H1 (cell line): ENCODE results near the gene STX10. TPM values are rescaled to one million over a fixed set of nuclear protein-coding genes. Genes with fewer than 3 reads are reported as not detected.

Experiments
- CTCF ChIA-PET: fragments of 300-600 bp; sonication (Branson Sonifier 250); formaldehyde crosslinking; loops from one replicate; lab custom pipeline; 2021; ENCODE audit not compliant: partially characterized antibody; lab: Charles Lee
- POLR2A ChIA-PET: fragments of 300-600 bp; sonication (Branson Sonifier 250); formaldehyde crosslinking; loops from one replicate; lab custom pipeline; 2021; ENCODE audit warnings: inconsistent platforms; ENCODE audit not compliant: partially characterized antibody; lab: Charles Lee
- DNase-seq, 2 experiments: peaks; one replicate each; pipeline versions ENCODE4 v3.0.0 to v3.0.0-alpha.2; 2010 to 2022; ENCODE audit warnings: low spot score in 2 of 2, low read depth in 1 of 2, mixed read lengths in 1 of 2
- FAIRE-seq: peaks from 2 replicates; lab custom pipeline; 2011; peaks lifted over from hg19 to GRCh38; lab: Jason Lieb, UNC
- H2AFZ ChIP-seq: 2 replicates; pipeline ENCODE4 v1.8.1; 2012; ENCODE audit warnings: low read length, inconsistent platforms
- H2AK5ac ChIP-seq: 2 replicates; pipeline ENCODE4 v1.6.1; 2013; ENCODE audit warnings: low read depth, low read length
- H2BK120ac ChIP-seq: replicated peaks from 2 replicates; pipeline ENCODE3; 2013; ENCODE audit warnings: low read depth, low read length, inconsistent platforms
- H2BK12ac ChIP-seq: 2 replicates; pipeline ENCODE4 v1.6.1; 2013; ENCODE audit warnings: low read depth, low read length
- H2BK15ac ChIP-seq: 2 replicates; pipeline ENCODE4 v1.6.1; 2013; ENCODE audit warnings: low read length
- H2BK20ac ChIP-seq: 2 replicates; pipeline ENCODE4 v1.6.1; 2013; ENCODE audit warnings: low read length
- H2BK5ac ChIP-seq: 2 replicates; pipeline ENCODE4 v1.6.1; 2013; ENCODE audit warnings: low read depth, low read length
- H3K14ac ChIP-seq: 2 replicates; pipeline ENCODE4 v1.6.1; 2013; ENCODE audit warnings: inconsistent platforms; ENCODE audit not compliant: insufficient read length
- H3K18ac ChIP-seq: 2 replicates; pipeline ENCODE4 v1.6.1; 2013; ENCODE audit warnings: low read length; ENCODE audit errors: extremely low read depth
- H3K23ac ChIP-seq: 2 replicates; pipeline ENCODE4 v1.6.1; 2013; ENCODE audit warnings: inconsistent platforms; ENCODE audit not compliant: insufficient read length
- H3K23me2 ChIP-seq: 2 replicates; pipeline ENCODE4 v1.6.1; 2013; ENCODE audit warnings: low read depth, low read length
- H3K27ac ChIP-seq: 2 replicates; pipeline ENCODE4 v1.6.1; 2011; ENCODE audit warnings: low read depth, low read length, inconsistent platforms
- H3K27me3 ChIP-seq, 4 experiments: replicated peaks in 1 of 4; 1 replicate in 1 of 4; 2 replicates in 3 of 4; pipeline versions ENCODE4 v1.6.1 to v1.8.1; 2011 to 2013; ENCODE audit warnings: low read length in 3 of 4, mild to moderate bottlenecking in 3 of 4, inconsistent platforms in 2 of 4, mixed read lengths in 2 of 4, moderate library complexity in 1 of 4; ENCODE audit not compliant: control insufficient read depth in 3 of 4, insufficient read depth in 3 of 4; ENCODE audit errors: extremely low read depth in 1 of 4
- H3K36me3 ChIP-seq, 4 experiments: 2 replicates each; pipeline versions ENCODE4 v1.6.1 to v1.8.1; 2011 to 2013; ENCODE audit warnings: mild to moderate bottlenecking in 4 of 4, low read length in 3 of 4, moderate library complexity in 2 of 4, control low read depth in 1 of 4, inconsistent platforms in 1 of 4; ENCODE audit not compliant: insufficient read depth in 4 of 4, control insufficient read depth in 2 of 4
- H3K4ac ChIP-seq: replicated peaks from 2 replicates; pipeline ENCODE3; 2013; ENCODE audit warnings: low read length, low read depth, mixed read lengths, inconsistent platforms; ENCODE audit not compliant: insufficient read length
- H3K4me1 ChIP-seq, 4 experiments: replicated peaks in 1 of 4; 1 replicate in 1 of 4; 2 replicates in 3 of 4; pipeline versions ENCODE4 v1.6.1 to v1.8.1; 2011 to 2013; ENCODE audit warnings: low read length in 3 of 4, inconsistent platforms in 2 of 4, mixed read lengths in 1 of 4; ENCODE audit not compliant: insufficient read depth in 4 of 4, control insufficient read depth in 3 of 4
- H3K4me2 ChIP-seq, 2 experiments: 2 replicates each; pipeline versions ENCODE4 v1.6.1 to v1.8.1; 2011 to 2013; ENCODE audit warnings: low read depth in 2 of 2, low read length in 2 of 2, control low read depth in 1 of 2, inconsistent platforms in 1 of 2, mild to moderate bottlenecking in 1 of 2; ENCODE audit not compliant: insufficient read depth in 1 of 2
- H3K4me3 ChIP-seq, 4 experiments: fragments of 200-600, 300-600 bp in 1 of 4; sonication (generic), shearing (Covaris generic), sonication (Bioruptor Twin) in 1 of 4; 2 replicates each; pipeline versions ENCODE4 v1.5.1 to v1.8.1; 2011 to 2016; ENCODE audit warnings: low read length in 4 of 4, low read depth in 3 of 4, control low read depth in 2 of 4, inconsistent platforms in 2 of 4, mild to moderate bottlenecking in 2 of 4, mixed read lengths in 1 of 4, moderate library complexity in 1 of 4; ENCODE audit not compliant: insufficient read depth in 2 of 4; ENCODE audit errors: extremely low read depth in 1 of 4
- H3K56ac ChIP-seq: replicated peaks from 2 replicates; pipeline ENCODE3; 2013; ENCODE audit warnings: low read depth, mild to moderate bottlenecking, mixed read lengths, low read length, inconsistent platforms; ENCODE audit not compliant: insufficient read length
- H3K79me1 ChIP-seq: 2 replicates; pipeline ENCODE4 v1.6.1; 2013; ENCODE audit warnings: low read depth, low read length, control low read depth
- H3K79me2 ChIP-seq, 2 experiments: 2 replicates each; pipeline versions ENCODE4 v1.6.1 to v1.8.1; 2012 to 2013; ENCODE audit warnings: low read length in 2 of 2, mild to moderate bottlenecking in 2 of 2, inconsistent platforms in 1 of 2; ENCODE audit not compliant: insufficient read depth in 2 of 2, control insufficient read depth in 1 of 2
- H3K9ac ChIP-seq, 4 experiments: replicated peaks in 1 of 4; 1 replicate in 1 of 4; 2 replicates in 3 of 4; pipeline versions ENCODE4 v1.6.1 to v1.8.1; 2011 to 2013; ENCODE audit warnings: low read depth in 3 of 4, low read length in 3 of 4, control low read depth in 2 of 4, mild to moderate bottlenecking in 2 of 4, moderate library complexity in 2 of 4, inconsistent platforms in 1 of 4; ENCODE audit errors: extremely low read depth in 1 of 4
- H3K9me3 ChIP-seq, 2 experiments: 2 replicates each; pipeline versions ENCODE4 v1.6.1 to v1.8.1; 2012 to 2013; ENCODE audit warnings: mild to moderate bottlenecking in 2 of 2, moderate library complexity in 2 of 2, control low read depth in 1 of 2, inconsistent platforms in 1 of 2, low read depth in 1 of 2, low read length in 1 of 2, mixed read lengths in 1 of 2; ENCODE audit not compliant: insufficient read depth in 2 of 2
- H4K20me1 ChIP-seq, 2 experiments: replicated peaks in 1 of 2; 2 replicates each; pipeline versions ENCODE3 to v1.8.1; 2011 to 2013; ENCODE audit warnings: inconsistent platforms in 2 of 2, low read length in 2 of 2, mild to moderate bottlenecking in 1 of 2; ENCODE audit not compliant: insufficient read depth in 2 of 2, control insufficient read depth in 1 of 2
- H4K5ac ChIP-seq: 2 replicates; pipeline ENCODE4 v1.6.1; 2013; ENCODE audit warnings: low read length, low read depth, mixed read lengths, inconsistent platforms; ENCODE audit not compliant: insufficient read length
- H4K8ac ChIP-seq: 2 replicates; pipeline ENCODE4 v1.8.0; 2013; ENCODE audit warnings: mild to moderate bottlenecking, moderate library complexity, low read length, inconsistent platforms; ENCODE audit not compliant: insufficient read depth; ENCODE audit errors: extremely low read depth
- H4K91ac ChIP-seq: replicated peaks from 2 replicates; pipeline ENCODE3; 2013; ENCODE audit warnings: low read length, mixed read lengths, inconsistent platforms; ENCODE audit not compliant: insufficient read length
- BACH1 ChIP-seq: IDR thresholded peaks from 2 replicates; pipeline ENCODE4 v1.6.1; 2012; ENCODE audit warnings: low read length, improper control_type of control experiment
- BRCA1 ChIP-seq: IDR thresholded peaks from 2 replicates; pipeline ENCODE4 v1.6.1; 2012; ENCODE audit warnings: low read depth, low read length, improper control_type of control experiment
- HDAC2 ChIP-seq, 2 experiments: fragments of 300-600 bp in 1 of 2; sonication (generic) in 1 of 2; IDR thresholded peaks; 2 replicates each; pipeline ENCODE4 v1.6.1; 2011 to 2012; ENCODE audit warnings: low read depth in 2 of 2, low read length in 2 of 2, mild to moderate bottlenecking in 2 of 2, moderate library complexity in 2 of 2, borderline replicate concordance in 1 of 2, inconsistent platforms in 1 of 2
- JUND ChIP-seq: IDR thresholded peaks from 2 replicates; pipeline ENCODE4 v1.6.1; 2011; ENCODE audit warnings: mild to moderate bottlenecking, improper control_type of control experiment, low read length
- KDM1A ChIP-seq: fragments of 200-600, 300-600 bp; sonication (generic); IDR thresholded peaks from 2 replicates; pipeline ENCODE4 v1.7.1; 2016; ENCODE audit warnings: mild to moderate bottlenecking, low read length, borderline replicate concordance
- RNF2 ChIP-seq: fragments of 200-900, 300-1000 bp; sonication (generic); IDR thresholded peaks from 2 replicates; pipeline ENCODE4 v1.7.1; 2016; ENCODE audit warnings: borderline replicate concordance, low read depth, mild to moderate bottlenecking, antibody characterized with exemption, low read length; ENCODE audit not compliant: poor library complexity, severe bottlenecking; ENCODE audit errors: missing control alignments
- SAP30 ChIP-seq: fragments of 300-600 bp; sonication (generic); IDR thresholded peaks from 2 replicates; pipeline ENCODE4 v1.7.1; 2012; ENCODE audit warnings: low read length, moderate library complexity, mild to moderate bottlenecking, inconsistent platforms; ENCODE audit not compliant: insufficient read depth, insufficient replicate concordance
- SIX5 ChIP-seq: IDR thresholded peaks from 2 replicates; pipeline ENCODE4 v1.6.1; 2011; ENCODE audit warnings: mild to moderate bottlenecking, low read depth, low read length
- SUZ12 ChIP-seq: fragments of 200-600 bp; sonication (generic); IDR thresholded peaks from 2 replicates; pipeline ENCODE4 v1.6.1; 2012; ENCODE audit warnings: mild to moderate bottlenecking, inconsistent platforms, low read length, moderate library complexity, mixed read lengths
- TAF1 ChIP-seq: IDR thresholded peaks from 2 replicates; pipeline ENCODE4 v1.6.1; 2011; ENCODE audit warnings: mild to moderate bottlenecking, low read depth, low read length
- USF2 ChIP-seq: IDR thresholded peaks from 2 replicates; pipeline ENCODE4 v1.6.1; 2011; ENCODE audit warnings: low read length, improper control_type of control experiment
- ZNF274 ChIP-seq: IDR thresholded peaks from 2 replicates; pipeline ENCODE4 v1.7.0; 2012; ENCODE audit warnings: low read length, borderline replicate concordance; ENCODE audit errors: extremely low read depth
- WGBS, 2 experiments: shearing (Covaris generic) in 1 of 2; methylation state at CpG; one replicate each; pipeline versions ENCODE4 v1.1.6 to v1.1.7; 2013 to 2015; ENCODE audit warnings: low lambda C conversion rate in 2 of 2, mixed read lengths in 2 of 2, inconsistent platforms in 1 of 2, low coverage in 1 of 2, missing lambda C conversion rate in 1 of 2; ENCODE audit not compliant: insufficient replicate concordance in 2 of 2, insufficient coverage in 1 of 2, insufficient read length in 1 of 2; ENCODE audit errors: extremely low coverage in 1 of 2, missing lambda C conversion rate in 1 of 2; 5-methylcytosine and 5-hydroxymethylcytosine counted together
- polyA plus RNA-seq, 7 experiments: library from polyadenylated mRNA; depleted of rRNA in 3 of 7; stranded (reverse) in 5 of 7; unstranded in 2 of 7; fragments of >200 nt in 5 of 7; fragments of 200-250 nt in 2 of 7; gene quantifications; 1 replicate in 5 of 7; 2 replicates in 1 of 7; 4 replicates in 1 of 7; pipeline versions ENCODE4 v1.2.1 to v1.2.3, GENCODE V29; 2011 to 2013; ENCODE audit warnings: missing spikeins in 2 of 7, mixed read lengths in 2 of 7
- total RNA-seq: library from RNA; stranded (reverse); fragmentation: NEBNext Ultra II Directional; extraction: Animal tissue kit (Norgen Biotek cat#: 25700); gene quantifications from 2 replicates; pipeline ENCODE4 v1.2.1, GENCODE V29; 2021

The STX10 gene
- total and polyA plus RNA-seq, 2 of the 8 experiments (the other 6 are each of a cell fraction or from before 2014, with no cell fraction given), result 53.0 to 80.1 TPM

GRCh38 chr19:13176345-13176744, 26.2 kb upstream of the STX10 start:
- CTCF ChIA-PET, result interaction anchor here (1.1 to 1.7 kb wide), 5 partner anchors 10 to 86 kb away, joined by 3 to 5 read pairs (median 3); no protein-coding TSS in a partner anchor
- TF ChIP-seq USF2, result no peak
- TF ChIP-seq TAF1, result no peak
- no peak for TF ChIP-seq SAP30
- TF ChIP-seq SIX5, result no peak
- TF ChIP-seq ZNF274, result no peak
- no peak for TF ChIP-seq RNF2
- no peak for TF ChIP-seq KDM1A
- no peak for TF ChIP-seq HDAC2 (IDR thresholded peaks at IDR 0.05; ENCODE audit: borderline replicate concordance in 1 of 2, low read depth in 2 of 2, low read length in 2 of 2)
- no peak for TF ChIP-seq BRCA1
- no peak for TF ChIP-seq JUND
- TF ChIP-seq SUZ12, result no peak
- no peak for TF ChIP-seq BACH1

More at GRCh38 chr19:13176345-13176744, 26.2 kb upstream of the STX10 start:
- Histone ChIP-seq H4K8ac (no peak overlapping the region), H4K5ac (no peak overlapping the region), H2BK5ac (no peak overlapping the region), H3K18ac (no peak overlapping the region), H3K4me1 (peaks cover 0 to 3% (median 0%) of the 10 kb centered on the region in 4 experiments; a peak in 1 of 7 replicates), H2BK12ac (peak overlapping the region; percentile 10; the same call in 1 of the 2 replicates), H4K20me1 (no peaks in the 10 kb centered on the region), H3K23me2 (no peaks in the 10 kb centered on the region), H3K27me3 (no peaks in the 10 kb centered on the region), H3K23ac (no peak overlapping the region), H3K14ac (no peak overlapping the region), H3K79me1 (no peaks in the 10 kb centered on the region), H3K4ac (no peak overlapping the region), H3K9ac (no peak overlapping the region), H2BK15ac (no peak overlapping the region), H2AFZ (no peak overlapping the region), H3K4me3 (no peak overlapping the region), H3K9me3 (no peaks in the 10 kb centered on the region), H3K56ac (no peak overlapping the region), H3K36me3 (no peaks in the 10 kb centered on the region), H2AK5ac (no peak overlapping the region), H4K91ac (no peak overlapping the region), H2BK120ac (no peak overlapping the region), H3K79me2 (no peaks in the 10 kb centered on the region), H3K27ac (no peak overlapping the region), H2BK20ac (no peak overlapping the region), H3K4me2 (no peak overlapping the region)
- POLR2A ChIA-PET, result interaction anchor here (1.2 to 9.8 kb wide), 7 partner anchors 7 to 57 kb away, joined by 3 to 67 read pairs (median 19); no protein-coding TSS in a partner anchor
- 87% methylated on average over 8 of the region's 8 CpGs; no CpG with 5 or more reads in 1 of the 2 experiments for WGBS, 2 experiments
- no peak for DNase-seq
- no peak for FAIRE-seq
